OCI-LY7 (cell line): ENCODE results near the gene ACSM3. TPM values are rescaled to one million over a fixed set of nuclear protein-coding genes. Genes with fewer than 3 reads are reported as not detected.

Experiments
- BruUV-seq: library from RNA; stranded (reverse); fragments of 400-500 nt; replicated peaks from 2 replicates; lab custom pipeline; 2021; lab: Mats Ljungman, UMichigan
- CTCF ChIA-PET: fragments of 300-600 bp; sonication (Branson Sonifier 250); formaldehyde crosslinking; loops from one replicate; lab custom pipeline; 2022; ENCODE audit warnings: antibody characterized with exemption; ENCODE audit not compliant: unreplicated experiment; lab: Charles Lee
- POLR2A ChIA-PET: fragments of 300-600 bp; sonication (Branson Sonifier 250); formaldehyde crosslinking; loops from one replicate; lab custom pipeline; 2022; ENCODE audit warnings: antibody characterized with exemption; lab: Charles Lee
- DNase-seq: peaks from one replicate; pipeline ENCODE4 v3.0.0-alpha.2; 2015; ENCODE audit warnings: low spot score
- H2AFZ ChIP-seq: fragments of 200-600 bp; sonication (generic), shearing (Covaris generic); 2 replicates; pipeline ENCODE4 v1.6.1; 2014; ENCODE audit warnings: mild to moderate bottlenecking, antibody characterized with exemption, low read length, moderate library complexity
- H3K27ac ChIP-seq: fragments of 200-600 bp; sonication (generic); 2 replicates; pipeline ENCODE4 v1.5.1; 2014; ENCODE audit warnings: mixed run types, low read depth, mild to moderate bottlenecking, moderate library complexity, low read length, inconsistent platforms; ENCODE audit not compliant: poor library complexity, severe bottlenecking
- H3K36me3 ChIP-seq: fragments of 200-600 bp; sonication (generic); 2 replicates; pipeline ENCODE4 v1.6.1; 2014; ENCODE audit warnings: mild to moderate bottlenecking, antibody characterized with exemption, low read length, moderate library complexity, mixed read lengths; ENCODE audit not compliant: insufficient read depth
- H3K4me1 ChIP-seq: fragments of 200-600 bp; sonication (generic); 2 replicates; pipeline ENCODE4 v1.5.1; 2014; ENCODE audit warnings: mild to moderate bottlenecking, low read length; ENCODE audit not compliant: insufficient read depth, poor library complexity, severe bottlenecking
- H3K4me2 ChIP-seq: fragments of 200-600 bp; sonication (generic); 2 replicates; pipeline ENCODE4 v1.6.1; 2014; ENCODE audit warnings: mild to moderate bottlenecking, low read length
- H3K4me3 ChIP-seq: fragments of 200-600 bp; sonication (generic); 2 replicates; pipeline ENCODE4 v1.5.1; 2014; ENCODE audit warnings: mild to moderate bottlenecking, low read depth, low read length; ENCODE audit not compliant: poor library complexity, severe bottlenecking
- H3K79me2 ChIP-seq: fragments of 200-600 bp; sonication (generic); 2 replicates; pipeline ENCODE4 v1.6.1; 2016; ENCODE audit warnings: low read depth, mild to moderate bottlenecking, low read length, moderate library complexity, mixed read lengths; ENCODE audit not compliant: insufficient read depth
- H3K9me2 ChIP-seq: fragments of 200-600 bp; sonication (generic); 2 replicates; pipeline ENCODE4 v1.6.1; 2016; ENCODE audit warnings: mild to moderate bottlenecking, low read length, mixed read lengths; ENCODE audit not compliant: insufficient read depth
- H3K9me3 ChIP-seq: fragments of 200-600 bp; sonication (generic); 2 replicates; pipeline ENCODE4 v1.6.1; 2014; ENCODE audit warnings: mild to moderate bottlenecking, mixed run types, low read length, mixed read lengths
- H4K20me1 ChIP-seq: fragments of 200-600 bp; sonication (generic); 2 replicates; pipeline ENCODE4 v1.6.1; 2014; ENCODE audit warnings: mild to moderate bottlenecking, antibody characterized with exemption, low read length, moderate library complexity, mixed read lengths; ENCODE audit not compliant: insufficient read depth
- EZH2phosphoT487 ChIP-seq: fragments of 200-600 bp; sonication (generic); IDR thresholded peaks from 2 replicates; pipeline ENCODE4 v1.6.1; 2018; ENCODE audit warnings: low read depth, borderline replicate concordance, mild to moderate bottlenecking, mixed run types, antibody characterized with exemption, low read length, moderate library complexity, mixed read lengths
- intact Hi-C: fragments of 100-400 bp; cut with micrococcal nuclease; formaldehyde crosslinking; loops from one replicate; pipeline ENCODE4 v1.10.0; 2022; ENCODE audit not compliant: unreplicated experiment
- small RNA-seq: library from RNA; depleted of rRNA; stranded (forward); fragments of <200 nt; gene quantifications from one replicate; pipeline ENCODE3, GENCODE V24; 2014
- total RNA-seq, 2 experiments: library from RNA; depleted of rRNA in 1 of 2; stranded (reverse); fragments of >200 nt in 1 of 2; shearing (Covaris generic) in 1 of 2; gene quantifications; 2 replicates each; pipeline ENCODE4 v1.2.3, GENCODE V29; 2014 to 2022
- TF ChIP-seq, protein P1 (sequence below): fragments of 200-600 bp; sonication (generic); conservative IDR thresholded peaks from 2 replicates; pipeline ENCODE4 v1.5.1; 2014; ENCODE audit warnings: mild to moderate bottlenecking, antibody characterized with exemption, low read length, moderate library complexity, mixed read lengths

The ACSM3 gene
- total RNA-seq, 2 experiments from 2014 or later = 2.8 to 4.5 TPM

DNA sequence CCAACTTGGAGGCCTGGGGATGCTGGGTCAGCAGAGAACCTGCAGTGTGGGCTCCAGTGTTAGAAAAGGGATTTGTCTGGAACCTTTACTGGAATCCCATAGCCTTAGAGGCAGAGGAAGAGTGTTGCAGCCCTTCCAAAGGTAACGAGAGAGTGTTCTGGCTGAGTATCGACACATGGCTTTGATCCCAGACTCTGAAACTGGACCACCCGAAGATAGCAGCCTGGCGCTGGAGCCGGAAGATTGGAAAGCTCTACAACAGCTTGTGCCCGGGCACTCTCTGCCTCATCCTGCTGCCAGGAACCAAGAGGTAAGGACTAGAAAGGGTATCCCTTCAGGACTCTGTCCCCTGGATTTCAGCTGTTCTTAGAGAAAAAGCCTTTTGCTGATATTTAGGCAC lies 82.2 kb downstream of the ACSM3 start:
- no peak overlapping the region for H3K4me3 ChIP-seq
- H3K9me2 ChIP-seq = no peaks in the 10 kb centered on the region
- no peak for DNase-seq
- POLR2A ChIA-PET = no interaction called here
- CTCF ChIA-PET = no interaction called here
- H3K79me2 ChIP-seq = no peaks in the 10 kb centered on the region
- intact Hi-C loops = no loop called here
- H3K9me3 ChIP-seq = no peaks in the 10 kb centered on the region
- H3K4me1 ChIP-seq = no peaks in the 10 kb centered on the region
- H2AFZ ChIP-seq = no peak overlapping the region
- H3K27ac ChIP-seq = no peak overlapping the region
- BruUV-seq = no TSS peak
- TF ChIP-seq, protein P1, sequence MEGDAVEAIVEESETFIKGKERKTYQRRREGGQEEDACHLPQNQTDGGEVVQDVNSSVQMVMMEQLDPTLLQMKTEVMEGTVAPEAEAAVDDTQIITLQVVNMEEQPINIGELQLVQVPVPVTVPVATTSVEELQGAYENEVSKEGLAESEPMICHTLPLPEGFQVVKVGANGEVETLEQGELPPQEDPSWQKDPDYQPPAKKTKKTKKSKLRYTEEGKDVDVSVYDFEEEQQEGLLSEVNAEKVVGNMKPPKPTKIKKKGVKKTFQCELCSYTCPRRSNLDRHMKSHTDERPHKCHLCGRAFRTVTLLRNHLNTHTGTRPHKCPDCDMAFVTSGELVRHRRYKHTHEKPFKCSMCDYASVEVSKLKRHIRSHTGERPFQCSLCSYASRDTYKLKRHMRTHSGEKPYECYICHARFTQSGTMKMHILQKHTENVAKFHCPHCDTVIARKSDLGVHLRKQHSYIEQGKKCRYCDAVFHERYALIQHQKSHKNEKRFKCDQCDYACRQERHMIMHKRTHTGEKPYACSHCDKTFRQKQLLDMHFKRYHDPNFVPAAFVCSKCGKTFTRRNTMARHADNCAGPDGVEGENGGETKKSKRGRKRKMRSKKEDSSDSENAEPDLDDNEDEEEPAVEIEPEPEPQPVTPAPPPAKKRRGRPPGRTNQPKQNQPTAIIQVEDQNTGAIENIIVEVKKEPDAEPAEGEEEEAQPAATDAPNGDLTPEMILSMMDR = no peak
- no peak for TF ChIP-seq EZH2phosphoT487
- peaks cover 56% of the 10 kb centered on the region for H3K36me3 ChIP-seq
- no peak overlapping the region for H3K4me2 ChIP-seq
- H4K20me1 ChIP-seq = no peaks in the 10 kb centered on the region; the same call in 1 of the 2 replicates

DNA sequence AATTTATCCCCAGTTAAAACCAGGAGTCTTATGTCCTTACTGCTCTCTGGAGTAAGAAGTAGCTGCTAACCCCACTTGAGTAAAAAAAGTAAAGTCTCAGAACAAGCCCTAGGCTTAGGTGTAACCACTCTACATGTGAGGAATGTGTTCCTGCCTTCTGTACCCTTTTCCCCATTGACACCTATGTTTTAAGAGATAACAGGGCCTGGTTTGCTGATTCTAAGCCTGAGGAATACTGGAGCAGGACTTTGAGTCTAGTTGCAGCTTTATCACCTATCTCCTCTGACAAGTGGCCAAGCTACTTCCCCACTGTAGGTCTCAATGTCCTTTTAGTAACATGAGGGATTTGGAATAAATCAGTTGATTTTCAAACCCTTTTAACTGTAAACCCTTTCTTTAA lies 82.7 kb downstream of the ACSM3 start:
- Histone ChIP-seq H3K9me2 (no peaks in the 10 kb centered on the region), H3K79me2 (no peaks in the 10 kb centered on the region), H3K9me3 (no peaks in the 10 kb centered on the region), H2AFZ (no peak overlapping the region), H3K27ac (no peak overlapping the region), H3K4me1 (no peaks in the 10 kb centered on the region), H3K36me3 (peaks cover 52% of the 10 kb centered on the region), H4K20me1 (no peaks in the 10 kb centered on the region; the same call in 1 of the 2 replicates), H3K4me2 (no peak overlapping the region), H3K4me3 (no peak overlapping the region)
- intact Hi-C loops = no loop called here
- POLR2A ChIA-PET = interaction anchor here (0.6 kb wide), 1 partner anchor 113 kb away, joined by 3 read pairs; no protein-coding TSS in a partner anchor
- CTCF ChIA-PET = no interaction called here
- DNase-seq = no peak
- no TSS peak for BruUV-seq
- TF ChIP-seq EZH2phosphoT487 = no peak
- TF ChIP-seq, protein P1 = no peak

Small RNAs within 50 kb of the gene (small RNA-seq; reads per million reads assigned to genes)
- gene RF00618 = not detected
- gene RNU6-944P = 0.42 reads per million

Other genes with a start within 250 kb of the ACSM3 start
- gene ACSM2B, start 187.6 kb upstream of the ACSM3 start, total RNA-seq (2014; rRNA removed; shearing (Covaris generic)) = not detected in 2 replicates
- gene ACSM2B, start 187.6 kb upstream of the ACSM3 start, total RNA-seq (2022) = not detected in 2 replicates
- gene ACSM1, start 66.3 kb upstream of the ACSM3 start, total RNA-seq (2014; rRNA removed; shearing (Covaris generic)) = not detected in 2 replicates
- not detected in 2 replicates for gene ACSM1, start 66.3 kb upstream of the ACSM3 start, total RNA-seq (2022)
- gene THUMPD1, start 22.2 kb upstream of the ACSM3 start, total RNA-seq (2014; rRNA removed; shearing (Covaris generic)) = 45.4 and 48.2 TPM in 2 replicates
- 47.4 and 48.3 TPM in 2 replicates for gene THUMPD1, start 22.2 kb upstream of the ACSM3 start, total RNA-seq (2022)
- 34.3 and 48.0 TPM in 2 replicates for gene ERI2, start 42.5 kb downstream of the ACSM3 start, total RNA-seq (2014; rRNA removed; shearing (Covaris generic))
- 39.7 and 41.8 TPM in 2 replicates for gene ERI2, start 42.5 kb downstream of the ACSM3 start, total RNA-seq (2022)
- gene REXO5, start 42.5 kb downstream of the ACSM3 start, total RNA-seq (2014; rRNA removed; shearing (Covaris generic)) = 26.5 and 29.7 TPM in 2 replicates
- 38.9 and 50.7 TPM in 2 replicates for gene REXO5, start 42.5 kb downstream of the ACSM3 start, total RNA-seq (2022)
- 3.1 and 3.3 TPM in 2 replicates for gene DCUN1D3, start 136.3 kb downstream of the ACSM3 start, total RNA-seq (2014; rRNA removed; shearing (Covaris generic))
- gene DCUN1D3, start 136.3 kb downstream of the ACSM3 start, total RNA-seq (2022) = 4.5 and 5.1 TPM in 2 replicates
- gene LYRM1, start 136.8 kb downstream of the ACSM3 start, total RNA-seq (2014; rRNA removed; shearing (Covaris generic)) = 24.0 and 24.3 TPM in 2 replicates
- gene LYRM1, start 136.8 kb downstream of the ACSM3 start, total RNA-seq (2022) = 23.3 and 24.0 TPM in 2 replicates